ENCODE data around the gene VENTX.

The VENTX gene

GRCh38 chr10:133211959-133212852, 25.4 kb upstream of the VENTX start:
- no peak overlapping the region for H3K4me3 ChIP-seq (ENCODE audit: low read depth, low read length)
- TF ChIP-seq, protein P1, sequence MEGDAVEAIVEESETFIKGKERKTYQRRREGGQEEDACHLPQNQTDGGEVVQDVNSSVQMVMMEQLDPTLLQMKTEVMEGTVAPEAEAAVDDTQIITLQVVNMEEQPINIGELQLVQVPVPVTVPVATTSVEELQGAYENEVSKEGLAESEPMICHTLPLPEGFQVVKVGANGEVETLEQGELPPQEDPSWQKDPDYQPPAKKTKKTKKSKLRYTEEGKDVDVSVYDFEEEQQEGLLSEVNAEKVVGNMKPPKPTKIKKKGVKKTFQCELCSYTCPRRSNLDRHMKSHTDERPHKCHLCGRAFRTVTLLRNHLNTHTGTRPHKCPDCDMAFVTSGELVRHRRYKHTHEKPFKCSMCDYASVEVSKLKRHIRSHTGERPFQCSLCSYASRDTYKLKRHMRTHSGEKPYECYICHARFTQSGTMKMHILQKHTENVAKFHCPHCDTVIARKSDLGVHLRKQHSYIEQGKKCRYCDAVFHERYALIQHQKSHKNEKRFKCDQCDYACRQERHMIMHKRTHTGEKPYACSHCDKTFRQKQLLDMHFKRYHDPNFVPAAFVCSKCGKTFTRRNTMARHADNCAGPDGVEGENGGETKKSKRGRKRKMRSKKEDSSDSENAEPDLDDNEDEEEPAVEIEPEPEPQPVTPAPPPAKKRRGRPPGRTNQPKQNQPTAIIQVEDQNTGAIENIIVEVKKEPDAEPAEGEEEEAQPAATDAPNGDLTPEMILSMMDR (IDR thresholded peaks at IDR 0.05; ENCODE audit: borderline replicate concordance, insufficient read depth, low read depth, low read length), result no peak

GRCh38 chr10:133212853-133213494, 24.7 kb upstream of the VENTX start:
- TF ChIP-seq, protein P1 (IDR thresholded peaks at IDR 0.05; ENCODE audit: borderline replicate concordance, insufficient read depth, low read depth, low read length), result no peak
- H3K4me3 ChIP-seq (ENCODE audit: low read depth, low read length), result no peak overlapping the region

DNA sequence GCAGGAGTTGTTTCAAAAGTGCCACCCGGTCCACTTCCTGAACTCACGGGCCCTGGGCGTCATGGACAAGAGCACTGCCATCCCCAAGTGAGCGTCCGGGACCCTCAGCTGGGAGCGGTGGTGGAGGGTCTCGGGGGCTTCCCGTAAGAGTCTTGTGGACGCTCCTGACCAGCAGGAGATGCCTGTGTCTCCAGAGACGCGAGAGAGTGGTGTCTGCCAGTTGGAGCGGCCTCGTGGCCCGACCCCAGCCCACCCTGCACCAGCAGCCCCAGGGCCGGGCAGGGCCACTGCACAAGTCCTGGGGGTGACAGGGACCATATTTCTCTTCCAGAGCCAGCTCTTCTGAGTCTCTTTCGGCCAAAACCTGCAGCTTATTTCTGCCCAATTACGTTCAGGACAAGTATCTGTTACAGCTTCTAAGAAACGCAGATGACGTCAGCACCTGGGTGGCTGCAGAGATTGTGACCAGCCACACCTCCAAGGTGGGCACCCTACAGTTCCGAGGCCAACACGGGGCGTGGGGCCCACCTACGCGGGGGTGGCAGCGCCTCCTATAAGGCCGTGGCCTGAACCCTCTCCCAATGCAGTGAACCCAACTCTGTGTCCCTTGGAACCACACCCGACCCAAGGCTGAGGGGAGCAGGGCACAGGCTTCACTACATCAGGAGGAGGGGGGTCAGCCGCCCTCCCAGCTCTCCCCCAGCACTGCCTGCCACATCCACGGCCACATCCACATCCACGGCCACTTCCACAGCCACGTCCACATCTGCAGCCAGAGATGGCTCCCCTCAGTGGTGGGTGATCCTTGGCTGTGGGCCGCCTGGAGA, 23.8 kb upstream of the VENTX start:
- TF ChIP-seq, protein P1 (IDR thresholded peaks at IDR 0.05; ENCODE audit: borderline replicate concordance, insufficient read depth, low read depth, low read length), result no peak
- H3K4me3 ChIP-seq (ENCODE audit: low read depth, low read length), result no peak overlapping the region

DNA sequence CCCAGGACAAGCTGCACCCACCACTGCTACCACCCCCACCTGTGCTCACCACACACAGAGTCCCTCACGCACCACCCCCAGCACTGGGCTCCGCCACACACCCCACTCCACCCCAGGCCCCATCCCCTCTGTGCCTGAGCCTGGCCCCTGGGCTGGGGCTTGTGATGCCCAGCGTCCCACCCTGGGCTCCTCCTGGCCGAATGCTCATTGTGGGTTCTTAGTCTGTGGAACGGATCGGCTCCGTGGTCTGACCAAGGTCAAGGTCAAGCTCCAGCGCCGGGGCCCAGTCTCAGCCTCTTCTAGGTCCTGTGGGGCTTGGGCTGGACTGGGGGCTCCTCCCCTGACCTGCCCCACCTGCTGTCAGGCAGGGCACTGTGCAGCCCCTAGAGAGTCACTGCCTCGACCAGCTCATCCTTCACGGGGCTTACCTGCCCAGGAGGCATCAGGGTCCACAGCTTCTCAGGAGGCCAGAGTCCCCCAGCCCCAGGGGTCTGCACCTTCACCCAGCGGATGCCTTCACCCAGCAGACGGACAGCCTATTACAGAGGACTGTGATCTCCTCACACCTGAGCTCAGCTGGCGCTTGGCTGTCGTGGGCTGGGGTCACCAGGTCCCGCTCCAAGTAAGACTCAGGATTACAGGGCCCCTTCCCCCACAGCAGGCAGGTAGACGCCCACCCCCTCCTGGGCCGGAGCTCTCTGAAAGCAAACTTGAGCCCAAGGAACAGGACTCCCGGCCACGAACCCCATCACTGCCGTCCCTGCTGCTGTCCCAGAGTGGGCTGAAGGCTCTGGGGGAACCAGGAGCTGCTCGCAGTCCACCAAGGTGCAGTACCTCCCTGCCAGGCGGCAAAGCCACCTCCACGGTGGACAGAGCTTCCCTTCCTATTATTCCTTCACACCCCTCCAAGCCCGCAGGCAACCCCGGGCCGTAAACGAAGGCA, 22.9 kb upstream of the VENTX start:
- no peak overlapping the region for H3K4me3 ChIP-seq (ENCODE audit: low read depth, low read length)
- TF ChIP-seq, protein P1 (IDR thresholded peaks at IDR 0.05; ENCODE audit: borderline replicate concordance, insufficient read depth, low read depth, low read length), result no peak

- TF ChIP-seq, protein P1 (IDR thresholded peaks at IDR 0.05; ENCODE audit: borderline replicate concordance, insufficient read depth, low read depth, low read length), result no peak
- no peak overlapping the region for H3K4me3 ChIP-seq (ENCODE audit: low read depth, low read length)
These were observed 22.1 kb upstream of the VENTX start for GRCh38 chr10:133215586-133215985.

DNA sequence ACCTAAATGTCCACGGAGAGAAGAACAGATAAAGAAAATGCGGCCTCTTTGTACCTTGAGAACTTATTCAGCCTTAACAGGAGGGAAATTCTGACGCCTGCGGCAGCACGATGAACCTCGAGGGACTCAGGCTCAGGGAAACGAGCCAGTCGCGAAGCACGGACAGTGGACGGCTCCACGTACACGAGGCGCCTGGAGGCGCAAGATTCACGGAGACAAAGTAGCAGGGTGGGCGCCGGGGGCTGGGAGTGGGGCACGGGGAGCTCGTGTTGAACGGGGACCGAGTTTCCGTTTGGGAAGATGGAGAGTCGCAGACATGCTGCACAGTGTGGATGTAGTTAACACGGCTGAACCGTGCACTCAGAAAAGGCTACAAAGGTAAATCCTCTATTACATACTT, 20.9 kb upstream of the VENTX start:
- no peak overlapping the region for H3K4me3 ChIP-seq (ENCODE audit: low read depth, low read length)
- TF ChIP-seq, protein P1 (IDR thresholded peaks at IDR 0.05; ENCODE audit: borderline replicate concordance, insufficient read depth, low read depth, low read length), result no peak

All from GM12875 (cell line).